ENCODE data around the gene OIT3. TPM values are rescaled to one million over a fixed set of nuclear protein-coding genes. Genes with fewer than 3 reads are reported as not detected.

Gene OIT3
- total and polyA plus RNA-seq, 2 experiments from 2014 or later = 1.1 to 7.0 TPM

DNA sequence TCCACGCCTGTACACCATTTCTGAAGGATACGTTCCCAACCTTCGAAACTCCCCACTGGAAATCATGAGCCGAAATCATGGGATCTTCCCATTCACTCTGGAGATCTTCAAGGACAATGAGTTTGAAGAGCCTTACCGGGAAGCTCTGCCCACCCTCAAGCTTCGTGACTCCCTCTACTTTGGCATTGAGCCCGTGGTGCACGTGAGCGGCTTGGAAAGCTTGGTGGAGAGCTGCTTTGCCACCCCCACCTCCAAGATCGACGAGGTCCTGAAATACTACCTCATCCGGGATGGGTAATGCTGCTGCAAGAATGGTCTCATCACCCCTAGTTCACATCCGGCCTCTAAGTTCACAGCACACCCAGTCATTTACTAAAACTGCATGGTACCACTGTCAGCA is 30.8 kb downstream of the OIT3 start:
- Histone ChIP-seq H3K4me3 (no peak overlapping the region), H3K9me3 (ENCODE audit: low read depth) (no peaks in the 10 kb centered on the region), H3K4me1 (ENCODE audit: low read depth) (no peaks in the 10 kb centered on the region), H3K36me3 (no peaks in the 10 kb centered on the region), H3K27ac (no peak overlapping the region), H3K27me3 (no peaks in the 10 kb centered on the region)
- TF ChIP-seq, protein P1, sequence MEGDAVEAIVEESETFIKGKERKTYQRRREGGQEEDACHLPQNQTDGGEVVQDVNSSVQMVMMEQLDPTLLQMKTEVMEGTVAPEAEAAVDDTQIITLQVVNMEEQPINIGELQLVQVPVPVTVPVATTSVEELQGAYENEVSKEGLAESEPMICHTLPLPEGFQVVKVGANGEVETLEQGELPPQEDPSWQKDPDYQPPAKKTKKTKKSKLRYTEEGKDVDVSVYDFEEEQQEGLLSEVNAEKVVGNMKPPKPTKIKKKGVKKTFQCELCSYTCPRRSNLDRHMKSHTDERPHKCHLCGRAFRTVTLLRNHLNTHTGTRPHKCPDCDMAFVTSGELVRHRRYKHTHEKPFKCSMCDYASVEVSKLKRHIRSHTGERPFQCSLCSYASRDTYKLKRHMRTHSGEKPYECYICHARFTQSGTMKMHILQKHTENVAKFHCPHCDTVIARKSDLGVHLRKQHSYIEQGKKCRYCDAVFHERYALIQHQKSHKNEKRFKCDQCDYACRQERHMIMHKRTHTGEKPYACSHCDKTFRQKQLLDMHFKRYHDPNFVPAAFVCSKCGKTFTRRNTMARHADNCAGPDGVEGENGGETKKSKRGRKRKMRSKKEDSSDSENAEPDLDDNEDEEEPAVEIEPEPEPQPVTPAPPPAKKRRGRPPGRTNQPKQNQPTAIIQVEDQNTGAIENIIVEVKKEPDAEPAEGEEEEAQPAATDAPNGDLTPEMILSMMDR (IDR thresholded peaks at IDR 0.05; ENCODE audit: low read depth, low read length) = no peak
- DNase-seq (ENCODE audit: low read depth in 1 of 2, low spot score in 1 of 2) = no peak

- TF ChIP-seq, protein P1 (IDR thresholded peaks at IDR 0.05; ENCODE audit: low read depth, low read length) = no peak
- Histone ChIP-seq H3K27me3 (no peaks in the 10 kb centered on the region), H3K4me1 (ENCODE audit: low read depth) (no peaks in the 10 kb centered on the region), H3K4me3 (no peak overlapping the region), H3K9me3 (ENCODE audit: low read depth) (no peaks in the 10 kb centered on the region), H3K36me3 (no peaks in the 10 kb centered on the region), H3K27ac (no peak overlapping the region)
- no peak for DNase-seq (ENCODE audit: low read depth in 1 of 2, low spot score in 1 of 2)
Observed at GRCh38 chr10:72925951-72926465, 32.5 kb downstream of the OIT3 start.

GRCh38 chr10:72927485-72927884 is 33.9 kb downstream of the OIT3 start:
- Histone ChIP-seq H3K4me1 (ENCODE audit: low read depth) (no peaks in the 10 kb centered on the region), H3K9me3 (ENCODE audit: low read depth) (no peaks in the 10 kb centered on the region), H3K36me3 (no peaks in the 10 kb centered on the region), H3K27me3 (no peaks in the 10 kb centered on the region), H3K4me3 (no peak overlapping the region), H3K27ac (no peak overlapping the region)
- no peak for DNase-seq (ENCODE audit: low read depth in 1 of 2, low spot score in 1 of 2)
- TF ChIP-seq, protein P1 (IDR thresholded peaks at IDR 0.05; ENCODE audit: low read depth, low read length) = no peak

- H3K9me3 ChIP-seq (ENCODE audit: low read depth) = no peaks in the 10 kb centered on the region
- no peaks in the 10 kb centered on the region for H3K27me3 ChIP-seq
- no peak for DNase-seq (ENCODE audit: low read depth in 1 of 2, low spot score in 1 of 2)
- no peak overlapping the region for H3K27ac ChIP-seq
- no peaks in the 10 kb centered on the region for H3K4me1 ChIP-seq (ENCODE audit: low read depth)
- H3K4me3 ChIP-seq = no peak overlapping the region
- no peaks in the 10 kb centered on the region for H3K36me3 ChIP-seq
- TF ChIP-seq, protein P1 (IDR thresholded peaks at IDR 0.05; ENCODE audit: low read depth, low read length) = no peak
Observed at GRCh38 chr10:72928798-72929197, 35.3 kb downstream of the OIT3 start.

DNA sequence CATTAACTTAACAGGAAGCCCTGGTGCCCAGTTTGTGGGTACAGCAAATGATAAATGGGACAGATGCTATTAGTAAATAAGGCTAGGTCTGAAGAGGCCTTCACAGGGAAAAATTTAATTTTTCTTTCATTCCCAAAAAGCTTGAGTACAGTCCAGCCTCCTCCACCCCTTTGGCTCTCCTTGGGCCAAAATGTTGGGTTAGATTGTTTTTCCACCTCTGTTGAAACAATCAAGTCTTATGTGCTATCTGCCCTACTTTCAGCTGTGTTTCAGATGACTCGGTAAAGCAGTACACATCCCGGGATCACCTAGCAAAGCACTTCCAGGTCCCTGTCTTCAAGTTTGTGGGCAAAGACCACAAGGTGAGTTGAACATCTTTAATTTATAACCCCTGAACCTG is 36.7 kb downstream of the OIT3 start:
- H3K27ac ChIP-seq = no peak overlapping the region
- no peak for DNase-seq (ENCODE audit: low read depth in 1 of 2, low spot score in 1 of 2)

More for the DNA sequence above, 36.7 kb downstream of the OIT3 start:
- TF ChIP-seq, protein P1 (IDR thresholded peaks at IDR 0.05; ENCODE audit: low read depth, low read length) = no peak
- Histone ChIP-seq H3K9me3 (ENCODE audit: low read depth) (no peaks in the 10 kb centered on the region), H3K36me3 (no peaks in the 10 kb centered on the region), H3K27me3 (no peaks in the 10 kb centered on the region), H3K4me1 (ENCODE audit: low read depth) (no peaks in the 10 kb centered on the region), H3K4me3 (no peak overlapping the region)
